ENCODE measurements around the gene COL8A1.

- TF ChIP-seq CTCF (conservative IDR thresholded peaks at IDR 0.05) (no peak), EZH2 (IDR thresholded peaks at IDR 0.05; ENCODE audit: low read depth) (no peak)
Measured at GRCh38 chr3:99799422-99799821, 161.0 kb downstream of the COL8A1 start.

All from PC-9 (cell line).